Natural killer cell (primary cell): ENCODE results near the gene CDSN. TPM values are rescaled to one million over a fixed set of nuclear protein-coding genes. Genes with fewer than 3 reads are reported as not detected.

Experiments
- ATAC-seq, 3 donors: fragments of 150-1000 bp in 2 of 3; fragments of 200-7000 bp in 1 of 3; cut with Tn5 transposase; 1 replicate in 1 of 3; 2 replicates in 2 of 3; pipeline ENCODE4 v1.10.0; 2021; ENCODE audit warnings: mild to moderate bottlenecking in 2 of 3, moderate library complexity in 2 of 3
- DNase-seq, 2 donors: peaks; one replicate each; pipeline versions ENCODE4 v3.0.0 to v3.0.0-alpha.2; 2013 to 2021; ENCODE audit warnings: mixed read lengths in 1 of 2
- H3K27ac ChIP-seq: one replicate; pipeline ENCODE4 v1.5.1; 2013; ENCODE audit warnings: mild to moderate bottlenecking, low read length
- H3K27me3 ChIP-seq: one replicate; pipeline ENCODE4 v1.6.1; 2013; ENCODE audit warnings: low read length; ENCODE audit not compliant: control insufficient read depth, insufficient read depth
- H3K36me3 ChIP-seq: one replicate; pipeline ENCODE4 v1.6.1; 2013; ENCODE audit warnings: low read length; ENCODE audit not compliant: control insufficient read depth, insufficient read depth
- H3K4me1 ChIP-seq: one replicate; pipeline ENCODE4 v1.6.1; 2013; ENCODE audit warnings: low read length; ENCODE audit not compliant: control insufficient read depth, insufficient read depth
- H3K4me3 ChIP-seq: one replicate; pipeline ENCODE4 v1.5.1; 2013; ENCODE audit warnings: low read length
- H3K9me3 ChIP-seq: one replicate; pipeline ENCODE4 v1.6.1; 2013; ENCODE audit warnings: low read length; ENCODE audit not compliant: control insufficient read depth, insufficient read depth
- H3K27ac Mint-ChIP-seq, 2 donors: one replicate each; pipeline ENCODE4 v1.8.0; 2022; ENCODE audit warnings: mild to moderate bottlenecking in 2 of 2, mixed read lengths in 2 of 2, moderate library complexity in 1 of 2
- H3K27me3 Mint-ChIP-seq, 2 donors: one replicate each; pipeline ENCODE4 v1.8.0; 2022; ENCODE audit warnings: low read depth in 2 of 2, mixed read lengths in 2 of 2
- H3K36me3 Mint-ChIP-seq: one replicate; pipeline ENCODE4 v1.8.0; 2022; ENCODE audit warnings: mixed read lengths
- H3K4me1 Mint-ChIP-seq, 2 donors: one replicate each; pipeline ENCODE4 v1.8.0; 2022; ENCODE audit warnings: mixed read lengths in 2 of 2
- H3K4me3 Mint-ChIP-seq: one replicate; pipeline ENCODE4 v1.8.0; 2022; ENCODE audit warnings: mild to moderate bottlenecking, moderate library complexity, mixed read lengths
- H3K9me3 Mint-ChIP-seq, 2 donors: one replicate each; pipeline ENCODE4 v1.8.0; 2022; ENCODE audit warnings: mixed read lengths in 2 of 2
- WGBS: methylation state at CpG from one replicate; pipeline ENCODE4 v1.1.7; 2013; ENCODE audit warnings: missing lambda C conversion rate; ENCODE audit not compliant: insufficient coverage; 5-methylcytosine and 5-hydroxymethylcytosine counted together
- intact Hi-C: fragments of 100-400 bp; cut with micrococcal nuclease; formaldehyde crosslinking; loops from one replicate; pipeline ENCODE4 v1.14.2; 2022
- total RNA-seq, 4 donors: library from RNA; stranded (reverse); fragments of 120-200 nt in 1 of 4; gene quantifications; one replicate each; pipeline versions ENCODE4 v1.2.3 to v1.2.4, GENCODE V29; 2013 to 2022
- TF ChIP-seq, protein P1 (sequence below): fragments of 200-600 bp; IDR thresholded peaks from one replicate; pipeline ENCODE4 v1.8.0; 2022; ENCODE audit warnings: antibody characterized with exemption

Gene CDSN
- total RNA-seq, 3 donors from 2014 or later (not counting 1 experiment from before 2014, with no cell fraction given), result not detected

DNA sequence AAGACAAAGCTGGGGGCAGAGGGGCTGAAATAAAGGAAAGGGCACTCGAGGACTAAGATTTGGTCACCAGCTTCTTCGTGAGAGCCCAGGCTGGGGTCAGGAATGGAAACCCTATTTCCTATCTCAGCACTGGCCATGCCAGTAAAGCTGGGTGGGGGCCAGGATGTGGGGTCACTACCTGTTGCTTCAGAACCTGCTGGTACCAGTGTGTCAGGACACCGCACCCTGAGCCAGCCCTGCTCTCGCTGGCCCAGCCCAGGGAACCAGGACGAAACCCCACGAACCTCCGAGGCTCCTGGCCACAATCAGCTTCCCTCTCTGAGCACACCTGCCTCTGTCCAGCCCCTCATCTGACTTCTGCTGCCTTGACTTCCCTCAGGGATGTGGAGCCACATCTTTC, 2.1 kb downstream of the CDSN start:
- TF ChIP-seq, protein P1, sequence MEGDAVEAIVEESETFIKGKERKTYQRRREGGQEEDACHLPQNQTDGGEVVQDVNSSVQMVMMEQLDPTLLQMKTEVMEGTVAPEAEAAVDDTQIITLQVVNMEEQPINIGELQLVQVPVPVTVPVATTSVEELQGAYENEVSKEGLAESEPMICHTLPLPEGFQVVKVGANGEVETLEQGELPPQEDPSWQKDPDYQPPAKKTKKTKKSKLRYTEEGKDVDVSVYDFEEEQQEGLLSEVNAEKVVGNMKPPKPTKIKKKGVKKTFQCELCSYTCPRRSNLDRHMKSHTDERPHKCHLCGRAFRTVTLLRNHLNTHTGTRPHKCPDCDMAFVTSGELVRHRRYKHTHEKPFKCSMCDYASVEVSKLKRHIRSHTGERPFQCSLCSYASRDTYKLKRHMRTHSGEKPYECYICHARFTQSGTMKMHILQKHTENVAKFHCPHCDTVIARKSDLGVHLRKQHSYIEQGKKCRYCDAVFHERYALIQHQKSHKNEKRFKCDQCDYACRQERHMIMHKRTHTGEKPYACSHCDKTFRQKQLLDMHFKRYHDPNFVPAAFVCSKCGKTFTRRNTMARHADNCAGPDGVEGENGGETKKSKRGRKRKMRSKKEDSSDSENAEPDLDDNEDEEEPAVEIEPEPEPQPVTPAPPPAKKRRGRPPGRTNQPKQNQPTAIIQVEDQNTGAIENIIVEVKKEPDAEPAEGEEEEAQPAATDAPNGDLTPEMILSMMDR, result no peak
- DNase-seq, result no peak
- intact Hi-C loops, result no loop called here
- H3K27ac ChIP-seq, result no peak overlapping the region
- no peaks in the 10 kb centered on the region for H3K36me3 ChIP-seq
- WGBS, result 71% methylated on average over 7 of the region's 7 CpGs
- no peaks in the 10 kb centered on the region for H3K9me3 ChIP-seq
- Mint-ChIP-seq H3K36me3 (no peaks in the 10 kb centered on the region), H3K27ac (no peak overlapping the region), H3K4me3 (no peak overlapping the region), H3K4me1 (no peaks in the 10 kb centered on the region), H3K9me3 (no peaks in the 10 kb centered on the region), H3K27me3 (peaks cover 21 to 27% of the 10 kb centered on the region in 2 donors)
- H3K4me1 ChIP-seq, result no peaks in the 10 kb centered on the region
- H3K4me3 ChIP-seq, result no peak overlapping the region
- ATAC-seq, result no peak
- no peaks in the 10 kb centered on the region for H3K27me3 ChIP-seq

DNA sequence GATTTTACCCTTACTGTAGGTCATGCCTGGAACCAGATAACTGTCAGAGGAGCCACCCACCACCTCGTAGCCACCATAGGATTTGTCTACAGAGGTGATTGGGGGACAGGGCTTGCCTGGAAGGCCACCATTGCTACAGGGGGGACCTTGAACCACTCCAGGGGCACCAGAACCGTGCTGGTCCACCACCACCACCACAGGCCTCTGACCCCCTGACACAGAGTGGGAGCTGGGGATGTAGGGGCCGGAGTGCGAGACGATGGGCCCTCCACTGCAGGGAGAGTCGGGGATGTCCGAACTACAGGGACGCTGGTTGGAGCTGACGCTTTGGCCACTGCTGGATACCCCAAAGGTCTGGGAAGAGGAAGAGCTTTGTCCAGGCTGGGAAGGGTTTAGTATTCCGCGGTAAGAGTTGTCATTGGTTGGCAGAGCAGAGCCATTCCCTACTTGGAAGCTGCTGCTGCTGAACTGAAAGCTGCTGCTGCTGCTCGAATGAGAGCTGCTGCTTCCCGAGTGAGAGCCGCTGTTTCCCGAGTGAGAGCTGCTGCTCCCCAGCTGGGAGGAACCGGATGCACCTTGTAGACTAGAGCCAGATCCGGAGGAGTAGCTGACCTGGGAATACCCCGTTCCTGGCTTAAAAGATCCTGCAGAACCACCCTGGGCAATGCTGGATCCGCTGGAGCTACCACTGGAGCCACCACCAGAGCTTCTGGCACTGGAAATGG, 3.4 kb downstream of the CDSN start:
- Histone ChIP-seq H3K27ac (no peak overlapping the region), H3K9me3 (no peaks in the 10 kb centered on the region), H3K4me1 (no peaks in the 10 kb centered on the region), H3K36me3 (no peaks in the 10 kb centered on the region), H3K4me3 (no peak overlapping the region), H3K27me3 (no peaks in the 10 kb centered on the region)
- ATAC-seq (no peak), DNase-seq (no peak)
- TF ChIP-seq, protein P1, result no peak
- 93% methylated on average over 18 of the region's 19 CpGs for WGBS
- H3K36me3 Mint-ChIP-seq, result no peaks in the 10 kb centered on the region
- intact Hi-C loops, result no loop called here
- H3K9me3 Mint-ChIP-seq, result no peaks in the 10 kb centered on the region
- no peak overlapping the region for H3K27ac Mint-ChIP-seq
- peaks cover 22 to 34% of the 10 kb centered on the region in 2 donors for H3K27me3 Mint-ChIP-seq
- no peak overlapping the region for H3K4me3 Mint-ChIP-seq
- H3K4me1 Mint-ChIP-seq, result no peaks in the 10 kb centered on the region

DNA sequence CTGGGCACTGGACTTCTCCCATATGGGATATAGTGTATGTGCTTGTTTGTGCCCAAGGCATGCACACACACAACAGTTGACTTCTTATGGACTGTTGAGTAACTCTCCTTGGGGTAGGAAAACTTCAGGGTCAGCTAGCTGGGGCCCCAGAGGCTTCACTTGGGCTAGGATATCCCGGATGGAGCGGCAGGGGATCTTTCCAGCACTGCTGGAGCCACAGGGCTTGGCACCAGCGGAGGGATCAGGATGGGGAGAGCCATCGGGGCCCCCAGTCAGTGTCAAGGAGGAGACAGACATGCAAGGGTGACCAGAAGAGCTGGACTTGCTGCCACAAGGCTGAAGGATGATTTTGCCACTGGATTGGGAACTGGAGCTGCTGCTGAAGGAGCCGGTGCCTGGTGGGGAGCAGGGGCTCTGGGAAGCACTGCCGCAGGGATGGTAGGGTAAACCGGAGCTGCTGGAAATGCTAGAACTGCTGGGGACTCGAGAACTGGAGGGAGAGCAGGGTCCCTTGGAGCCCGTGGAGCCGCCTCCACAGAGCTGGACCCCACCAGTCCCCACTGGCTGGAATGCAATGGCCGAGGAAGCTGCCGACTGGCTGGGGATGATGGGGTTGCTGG, 4.2 kb downstream of the CDSN start:
- no peaks in the 10 kb centered on the region for H3K27me3 ChIP-seq
- Mint-ChIP-seq H3K4me1 (no peaks in the 10 kb centered on the region), H3K36me3 (no peaks in the 10 kb centered on the region), H3K27ac (no peak overlapping the region), H3K4me3 (no peak overlapping the region), H3K27me3 (peaks cover 24 to 34% of the 10 kb centered on the region in 2 donors), H3K9me3 (no peaks in the 10 kb centered on the region)
- TF ChIP-seq, protein P1, result no peak
- intact Hi-C loops, result no loop called here
- no peak overlapping the region for H3K4me3 ChIP-seq
- H3K9me3 ChIP-seq, result no peaks in the 10 kb centered on the region
- DNase-seq (no peak), ATAC-seq (no peak)
- no peaks in the 10 kb centered on the region for H3K36me3 ChIP-seq
- H3K4me1 ChIP-seq, result no peaks in the 10 kb centered on the region
- no peak overlapping the region for H3K27ac ChIP-seq
- 88% methylated on average over 12 of the region's 12 CpGs for whole genome bisulfite sequencing
